ENCODE results near the gene LYPD3.

LYPD3 gene

DNA sequence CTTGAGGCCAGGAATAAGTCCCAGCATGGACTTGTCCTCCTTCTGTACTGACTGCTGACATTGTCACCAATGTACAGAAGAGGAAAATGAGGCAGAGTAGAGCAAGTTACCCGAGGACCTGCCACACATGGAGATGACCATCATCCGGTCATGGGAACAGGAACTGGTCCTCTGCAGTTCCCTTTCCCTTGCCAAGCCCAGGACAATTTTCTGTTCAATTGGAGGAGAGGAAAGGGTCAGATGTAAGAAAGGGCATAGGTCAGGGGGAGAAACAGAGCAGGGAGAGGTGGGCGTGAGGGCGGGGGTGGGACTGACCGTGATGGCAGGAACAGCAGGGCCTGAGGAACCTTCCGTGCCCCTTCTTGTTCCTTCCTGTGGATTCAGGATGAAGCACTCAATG, 20.5 kb upstream of the LYPD3 start:
- no peak for DNase-seq (ENCODE audit: low spot score)

DNA sequence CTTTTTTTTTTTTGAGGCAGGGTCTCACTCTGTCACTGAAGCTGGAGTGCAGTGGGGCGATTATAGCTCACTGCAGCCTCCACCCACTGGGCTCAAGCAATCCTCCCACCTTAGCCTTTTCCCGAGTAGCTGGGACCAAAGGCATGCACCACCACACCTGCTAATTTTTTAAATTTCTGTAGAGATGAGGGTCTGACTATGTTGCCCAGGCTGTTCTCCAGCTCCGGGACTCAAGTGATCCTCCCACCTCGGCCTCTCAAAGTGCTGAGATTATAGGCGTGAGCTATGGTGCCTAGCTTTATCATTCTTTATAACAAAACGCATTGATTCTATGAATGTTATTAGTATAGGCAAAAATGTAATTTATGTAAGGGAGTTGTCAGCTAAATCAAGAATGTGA, 17.9 kb upstream of the LYPD3 start:
- no peak for DNase-seq (ENCODE audit: low spot score)

DNA sequence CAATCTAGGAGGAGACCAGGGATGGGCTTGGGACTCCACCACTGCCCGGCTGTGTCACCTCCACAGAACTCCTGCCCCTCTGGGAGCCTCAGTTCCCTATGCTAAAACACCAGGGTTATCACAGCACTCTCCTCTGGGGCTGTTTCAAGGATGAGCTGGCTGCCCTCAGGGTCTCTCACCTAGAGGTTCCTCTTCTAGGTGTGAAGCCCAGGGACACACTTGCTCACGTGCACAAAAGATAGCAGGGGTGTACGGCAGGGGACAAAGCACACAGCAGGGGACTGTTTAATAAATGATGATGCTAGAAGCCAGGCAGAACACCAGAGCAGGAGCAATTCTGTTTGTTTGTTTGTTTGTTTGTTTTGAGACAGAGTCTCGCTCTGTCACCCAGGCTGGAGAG, 16.8 kb upstream of the LYPD3 start:
- no peak for DNase-seq (ENCODE audit: low spot score)

DNA sequence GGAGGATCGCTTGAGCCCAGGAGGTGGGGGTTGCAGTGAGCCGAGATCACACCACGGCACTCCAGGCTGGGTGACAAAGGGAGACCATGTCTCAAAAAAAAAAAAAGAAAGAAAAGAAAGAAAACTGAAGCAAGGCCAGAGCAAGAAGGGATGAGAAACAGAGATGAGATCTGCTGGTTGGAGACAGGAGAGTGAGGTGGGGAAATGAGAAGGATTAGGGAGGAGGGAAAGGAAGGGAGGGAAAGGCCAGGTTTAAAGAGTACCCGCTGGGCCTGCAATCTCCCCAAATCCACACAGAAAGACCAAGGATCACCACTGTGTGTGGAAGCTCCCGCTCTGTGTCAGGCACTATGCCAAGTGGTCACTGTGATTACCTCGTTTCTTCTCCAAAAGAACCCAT, 16.3 kb upstream of the LYPD3 start:
- DNase-seq (ENCODE audit: low spot score), result no peak

DNA sequence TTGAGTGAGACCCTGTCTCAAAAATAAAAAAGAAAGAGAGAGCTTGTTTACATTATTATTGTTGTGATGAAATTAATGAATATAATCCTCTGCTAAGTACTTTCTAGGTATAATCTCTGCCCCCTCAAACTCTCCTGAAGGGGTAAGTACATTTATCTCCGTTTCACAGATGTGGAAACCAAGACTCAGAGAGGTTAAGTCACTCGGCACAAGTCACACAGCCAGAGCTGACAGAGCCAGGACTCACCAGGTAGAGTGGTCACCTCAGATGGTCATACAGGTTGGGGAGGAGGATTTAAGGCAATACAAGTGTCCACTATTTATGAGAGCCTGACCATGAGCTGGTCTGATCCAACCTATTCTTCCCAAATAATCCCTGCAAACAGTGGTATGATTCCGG, 15.2 kb upstream of the LYPD3 start:
- no peak for DNase-seq (ENCODE audit: low spot score)

DNA sequence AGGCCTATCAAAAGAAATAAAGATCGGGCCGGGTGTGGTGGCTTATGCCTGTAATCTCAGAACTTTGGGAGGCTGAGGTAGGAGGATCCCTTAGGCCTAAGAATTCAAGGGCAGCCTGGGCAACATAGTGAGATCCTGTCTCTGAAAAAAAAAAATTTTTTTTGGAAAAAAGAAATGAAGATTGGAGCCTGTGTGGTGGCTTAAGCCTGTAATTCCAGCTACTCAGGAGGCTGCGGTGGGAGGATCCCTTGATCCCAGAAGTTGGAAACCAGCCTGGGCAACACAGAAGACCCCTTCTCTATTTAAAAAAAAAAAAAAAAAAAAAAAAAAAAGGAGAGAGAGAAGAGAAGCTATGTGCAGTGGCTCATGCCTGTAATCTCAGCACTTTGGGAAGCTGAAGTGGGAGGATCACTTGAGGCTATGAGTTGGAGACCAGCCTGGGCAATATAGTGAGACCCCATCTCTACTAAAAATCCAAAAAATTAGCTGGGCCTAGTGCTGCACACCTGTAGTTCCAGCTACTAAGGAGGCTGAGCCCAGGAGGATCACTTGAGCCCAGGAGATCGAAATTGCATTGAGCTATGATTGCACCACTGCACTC, 14.7 kb upstream of the LYPD3 start:
- DNase-seq (ENCODE audit: low spot score), result no peak

DNA sequence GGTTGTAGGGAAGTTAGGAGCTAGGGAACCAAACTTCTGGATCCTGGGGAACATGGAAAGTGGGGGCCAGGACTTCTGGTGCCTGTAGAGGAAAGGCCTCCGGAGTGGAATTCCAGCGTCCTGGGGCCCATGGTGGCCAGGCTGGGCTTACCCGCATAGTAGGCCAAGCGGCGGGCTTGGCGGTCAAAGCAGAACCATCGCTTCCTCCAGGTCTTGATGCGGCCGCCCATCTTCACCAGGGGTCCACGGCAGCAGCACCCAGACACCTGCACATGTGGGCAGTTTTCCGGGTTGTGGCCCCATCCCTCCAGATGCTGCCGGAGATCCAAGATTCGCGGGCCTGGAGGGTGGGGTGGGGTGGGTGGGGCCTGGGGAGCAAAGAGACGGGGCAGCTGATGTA, 13.8 kb upstream of the LYPD3 start:
- DNase-seq (ENCODE audit: low spot score), result no peak

DNA sequence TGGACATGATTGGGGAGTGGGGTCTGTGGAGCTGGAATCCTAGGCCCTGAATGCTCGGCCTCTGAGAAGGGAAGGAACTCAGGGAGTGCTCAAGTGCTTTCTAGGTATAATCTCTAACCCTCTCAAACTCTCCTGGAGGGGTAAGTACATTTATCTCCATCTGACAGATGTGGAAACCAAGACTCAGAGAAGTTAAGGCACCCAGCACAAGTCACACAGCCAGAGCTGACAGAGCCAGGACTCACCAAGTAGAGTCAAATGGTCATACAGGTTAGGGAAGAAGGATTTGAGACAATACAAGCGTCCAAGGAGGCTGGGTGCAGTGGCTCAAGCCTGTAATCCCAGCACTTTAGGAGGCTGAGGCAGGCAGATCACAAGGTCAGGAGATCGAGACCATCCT, 12.9 kb upstream of the LYPD3 start:
- no peak for DNase-seq (ENCODE audit: low spot score)

DNA sequence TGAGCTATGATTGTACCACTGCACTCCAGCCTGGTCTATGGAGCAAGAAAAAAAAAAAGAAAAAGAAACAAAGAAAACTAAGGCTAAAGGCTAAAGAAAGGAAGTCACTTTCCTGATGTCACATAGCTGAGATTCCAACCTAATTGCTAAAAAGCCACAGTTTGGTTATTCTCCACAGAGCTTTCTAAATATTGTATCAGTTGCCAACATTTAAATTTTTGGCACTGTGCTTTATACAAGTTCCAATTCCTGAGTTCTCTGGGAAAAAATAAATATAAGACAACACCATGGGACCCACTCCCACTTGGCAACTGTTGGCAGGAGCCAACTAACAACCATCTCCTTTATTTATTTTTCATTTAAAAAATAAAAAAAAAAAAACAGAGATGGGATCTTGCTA, 11.2 kb upstream of the LYPD3 start:
- DNase-seq (ENCODE audit: low spot score), result no peak

DNA sequence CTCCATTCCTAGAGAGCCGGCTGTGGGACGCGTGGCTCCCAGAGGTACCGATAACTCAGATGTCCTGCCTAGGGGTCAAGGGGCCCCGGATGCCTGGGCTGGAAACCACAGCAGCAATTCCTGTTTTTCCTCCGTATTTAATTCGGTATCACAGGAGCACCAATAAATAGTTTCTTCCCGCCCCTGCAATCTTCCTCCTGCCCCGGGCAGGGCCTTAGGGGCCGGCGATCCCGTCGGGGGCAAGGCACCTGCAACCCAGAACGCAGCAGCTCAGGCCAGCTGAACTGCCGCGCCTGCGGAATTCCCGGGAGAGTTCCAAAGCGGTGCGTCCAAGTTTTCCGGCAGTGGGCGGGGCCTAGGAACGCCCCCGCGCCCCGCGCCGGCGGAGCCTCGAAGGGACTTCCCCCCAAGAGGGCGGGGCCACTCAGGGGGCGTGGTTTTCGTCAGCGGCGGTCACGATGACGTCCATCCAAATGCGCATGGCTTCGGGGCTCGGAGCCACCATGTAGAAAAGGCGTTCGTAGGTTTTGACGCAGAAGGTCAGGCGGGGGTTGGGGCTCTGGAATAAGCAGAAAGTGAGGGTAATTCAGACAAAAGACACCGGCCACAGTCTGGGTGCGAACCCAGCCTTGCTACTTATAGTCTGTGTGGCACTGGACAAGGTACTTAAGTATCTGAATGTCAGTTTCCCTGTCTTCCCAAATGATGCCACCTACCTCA, 9.7 kb upstream of the LYPD3 start:
- peak; percentile 64 for DNase-seq (ENCODE audit: low spot score)

DNA sequence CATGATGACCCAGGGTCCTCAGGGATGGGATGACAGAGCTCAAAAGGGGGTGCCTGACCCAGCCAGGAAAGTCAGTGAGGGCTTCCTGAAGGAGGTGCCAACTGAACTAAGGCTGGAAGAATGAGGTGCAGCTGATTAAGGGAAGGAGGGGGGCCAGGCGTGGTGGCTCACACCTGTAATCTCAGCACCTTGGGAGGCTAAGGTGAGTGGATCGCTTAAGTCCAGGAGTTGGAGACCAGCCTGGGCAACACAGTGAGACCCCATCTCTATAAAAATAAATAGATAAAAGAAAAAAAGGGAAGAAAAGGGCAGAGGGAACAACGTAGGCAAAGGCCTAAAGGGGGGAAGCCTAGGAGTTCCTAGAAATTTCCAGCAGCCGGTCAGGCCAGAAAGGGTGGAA, 9.1 kb upstream of the LYPD3 start:
- no peak for DNase-seq (ENCODE audit: low spot score)

DNA sequence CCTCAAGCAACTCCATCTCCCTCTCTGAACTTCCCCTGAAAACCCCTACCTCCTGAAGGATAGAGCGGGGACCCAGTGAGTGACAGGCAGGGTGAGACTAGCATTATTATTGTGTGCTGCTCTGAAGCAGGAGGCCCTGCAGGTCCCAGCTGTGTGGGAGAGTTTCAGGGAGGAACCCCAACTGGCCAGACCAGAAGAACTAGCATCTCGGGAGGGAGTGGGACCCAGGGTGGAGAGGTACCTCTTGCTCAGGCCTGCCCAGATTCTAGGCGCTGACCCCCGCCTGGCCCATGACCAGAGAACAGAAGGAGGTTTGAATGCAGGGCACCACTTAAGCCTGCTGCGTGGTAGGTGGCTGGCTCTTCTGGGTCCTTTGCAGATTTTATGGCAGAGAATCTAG, 5.7 kb upstream of the LYPD3 start:
- DNase-seq (ENCODE audit: low spot score), result no peak

DNA sequence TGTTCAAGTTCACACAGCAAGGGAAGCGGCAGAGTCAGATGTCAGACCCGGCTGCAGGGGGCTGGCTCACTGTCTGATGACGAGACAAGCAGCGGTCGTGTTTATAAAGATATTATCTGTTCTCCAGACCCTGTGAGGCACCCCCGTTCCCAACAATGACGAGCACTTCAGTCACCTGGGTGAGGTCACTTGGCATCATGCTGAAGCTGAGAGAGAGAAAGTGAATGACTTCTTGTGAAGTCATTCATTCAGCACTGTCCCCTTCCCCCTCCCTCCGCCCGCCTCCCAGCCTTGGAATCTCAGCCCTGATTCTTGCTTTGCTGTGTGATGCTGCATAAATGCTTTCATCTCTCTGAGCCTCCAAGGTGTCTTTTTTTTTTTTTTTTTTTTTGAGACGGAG, 4.9 kb upstream of the LYPD3 start:
- no peak for DNase-seq (ENCODE audit: low spot score)

DNA sequence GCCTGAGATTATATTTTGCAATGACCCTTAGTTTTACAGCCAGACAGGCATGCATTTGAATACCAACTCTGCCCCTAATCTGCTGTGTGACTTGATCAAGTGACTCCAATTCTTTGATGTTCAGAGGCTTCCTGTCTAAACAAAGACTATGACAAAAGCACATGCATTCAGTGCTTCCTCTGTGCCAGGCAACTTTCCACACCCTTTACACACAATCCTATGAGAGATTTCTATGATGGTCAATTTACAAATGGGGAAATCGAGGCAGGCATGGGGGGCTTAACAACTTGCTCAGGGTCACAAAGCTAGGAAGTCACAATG, 3.7 kb upstream of the LYPD3 start:
- no peak for DNase-seq (ENCODE audit: low spot score)

DNA sequence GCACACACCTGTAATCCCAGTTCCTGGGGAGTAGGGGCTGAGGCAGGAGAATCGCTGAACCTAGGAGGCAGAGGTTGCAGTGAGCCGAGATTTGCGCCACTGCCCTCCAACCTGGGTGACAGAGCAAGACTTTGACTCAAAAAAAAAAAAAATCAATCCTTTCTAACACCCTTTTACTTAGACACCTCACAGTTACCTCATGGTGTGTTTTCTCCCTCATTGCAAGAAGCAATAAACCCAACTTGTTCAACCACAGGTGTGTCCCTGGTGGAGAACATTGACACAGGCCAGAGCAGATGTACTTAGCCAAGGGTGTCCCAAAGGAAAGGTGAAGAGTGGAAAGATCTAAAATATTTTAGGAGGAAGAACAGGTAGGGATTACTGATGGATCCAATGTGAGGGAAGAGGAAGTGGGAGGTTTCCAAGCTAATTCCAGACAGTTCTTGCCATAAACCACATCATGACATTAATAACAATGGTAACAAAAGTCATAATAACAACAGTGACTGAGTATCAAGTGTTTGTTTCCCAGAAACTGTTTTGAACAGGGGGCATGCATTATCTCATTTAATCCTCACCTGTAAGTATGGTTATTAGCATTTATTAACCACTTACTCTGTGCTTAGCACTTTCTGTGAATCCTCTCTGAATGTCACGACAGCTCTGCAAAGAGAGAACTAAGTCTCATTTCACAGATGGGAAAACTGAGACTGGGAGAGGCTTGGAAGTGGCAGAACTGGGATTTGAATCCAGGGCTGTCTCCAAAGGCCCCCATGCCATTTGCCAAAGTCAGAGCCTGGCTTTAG, 3.1 kb upstream of the LYPD3 start:
- no peak for DNase-seq (ENCODE audit: low spot score)

DNA sequence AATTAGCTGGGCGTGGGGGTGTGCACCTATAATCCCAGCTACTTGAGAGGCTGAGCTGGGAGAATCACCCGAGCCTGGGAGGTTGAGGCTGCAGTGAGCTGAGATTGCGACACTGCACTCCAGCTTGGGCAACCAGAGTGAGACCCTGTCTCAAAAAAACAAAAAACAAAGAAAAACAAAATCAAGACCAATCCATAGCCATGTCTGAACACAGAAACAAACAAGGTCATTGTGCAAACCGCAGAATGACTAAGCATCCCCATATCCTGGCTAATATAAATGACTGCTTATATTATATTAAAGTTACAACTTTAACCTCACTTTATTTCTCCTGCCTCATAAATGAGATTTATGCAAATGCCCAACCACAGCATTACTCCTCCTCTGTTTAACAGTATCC, 2.3 kb upstream of the LYPD3 start:
- DNase-seq (ENCODE audit: low spot score), result no peak

DNA sequence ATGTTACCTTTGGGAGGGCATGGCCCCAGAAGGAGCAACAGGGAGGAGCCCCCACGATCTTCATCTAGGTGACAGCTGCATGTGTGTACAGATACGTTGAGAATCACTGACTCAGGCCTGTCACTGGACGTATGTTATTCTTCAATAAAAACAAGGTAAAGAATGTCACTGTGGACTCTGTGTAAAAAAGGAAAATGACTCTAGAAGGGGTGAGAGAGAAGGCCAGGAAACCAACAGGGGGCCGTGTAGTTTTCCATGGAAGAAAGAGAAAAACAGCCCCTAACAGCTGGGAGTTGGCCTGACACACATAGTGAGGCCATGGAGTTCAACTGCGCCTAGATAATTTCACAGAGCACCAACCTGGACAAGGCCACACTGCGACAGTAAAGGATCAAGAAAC, 1.9 kb upstream of the LYPD3 start:
- DNase-seq (ENCODE audit: low spot score), result no peak

DNA sequence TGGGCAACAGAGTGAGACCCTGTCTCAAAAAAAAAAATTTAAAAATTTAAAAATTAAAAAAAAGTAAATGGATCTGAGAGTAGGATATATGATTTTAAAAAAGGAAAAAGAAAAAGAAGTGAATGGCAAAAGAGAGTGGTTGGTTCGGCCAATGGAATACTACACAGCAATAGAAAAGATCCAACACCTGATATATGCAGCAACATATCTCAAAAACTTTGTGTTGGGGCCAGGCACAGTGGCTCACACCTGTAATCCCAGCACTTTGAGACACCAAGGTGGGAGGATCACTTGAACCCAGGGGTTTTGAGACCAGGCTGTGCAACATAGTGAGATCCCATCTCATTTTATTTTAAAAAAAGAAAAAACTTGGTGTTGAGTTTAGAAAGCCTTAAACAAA, 1.4 kb upstream of the LYPD3 start:
- DNase-seq (ENCODE audit: low spot score), result no peak

DNA sequence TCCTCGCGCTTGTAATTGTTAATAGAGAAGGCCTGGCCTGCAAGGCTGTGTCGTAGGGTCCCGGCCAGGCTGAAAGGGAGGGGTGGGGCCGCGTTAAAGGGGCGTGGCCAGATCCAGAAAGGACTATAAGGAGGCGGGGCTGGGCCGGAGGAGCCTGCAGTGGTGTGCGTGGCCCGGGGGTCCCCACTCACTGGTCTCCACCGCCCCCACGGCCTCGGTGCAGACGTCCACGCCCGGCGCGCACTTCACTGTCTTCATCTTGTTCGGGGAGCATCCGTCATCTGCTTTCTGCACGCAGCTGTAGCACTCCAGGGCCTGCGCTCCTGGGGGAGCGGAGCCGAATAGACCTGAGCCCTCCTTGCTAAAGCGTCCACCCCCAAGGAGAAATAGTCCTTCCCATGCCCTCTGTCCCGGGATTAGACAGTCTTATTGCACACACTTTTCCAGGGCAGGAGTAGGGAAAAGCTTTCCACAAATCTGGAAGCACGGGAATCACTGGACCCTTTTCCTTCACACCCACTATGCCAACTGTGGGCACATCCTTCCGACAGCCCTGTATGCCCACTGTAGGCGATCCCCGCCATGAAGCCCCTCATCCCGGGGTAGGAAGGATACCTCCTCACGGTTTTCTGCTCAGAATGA, 1.2 kb downstream of the LYPD3 start:
- DNase-seq (ENCODE audit: low spot score), result no peak

DNA sequence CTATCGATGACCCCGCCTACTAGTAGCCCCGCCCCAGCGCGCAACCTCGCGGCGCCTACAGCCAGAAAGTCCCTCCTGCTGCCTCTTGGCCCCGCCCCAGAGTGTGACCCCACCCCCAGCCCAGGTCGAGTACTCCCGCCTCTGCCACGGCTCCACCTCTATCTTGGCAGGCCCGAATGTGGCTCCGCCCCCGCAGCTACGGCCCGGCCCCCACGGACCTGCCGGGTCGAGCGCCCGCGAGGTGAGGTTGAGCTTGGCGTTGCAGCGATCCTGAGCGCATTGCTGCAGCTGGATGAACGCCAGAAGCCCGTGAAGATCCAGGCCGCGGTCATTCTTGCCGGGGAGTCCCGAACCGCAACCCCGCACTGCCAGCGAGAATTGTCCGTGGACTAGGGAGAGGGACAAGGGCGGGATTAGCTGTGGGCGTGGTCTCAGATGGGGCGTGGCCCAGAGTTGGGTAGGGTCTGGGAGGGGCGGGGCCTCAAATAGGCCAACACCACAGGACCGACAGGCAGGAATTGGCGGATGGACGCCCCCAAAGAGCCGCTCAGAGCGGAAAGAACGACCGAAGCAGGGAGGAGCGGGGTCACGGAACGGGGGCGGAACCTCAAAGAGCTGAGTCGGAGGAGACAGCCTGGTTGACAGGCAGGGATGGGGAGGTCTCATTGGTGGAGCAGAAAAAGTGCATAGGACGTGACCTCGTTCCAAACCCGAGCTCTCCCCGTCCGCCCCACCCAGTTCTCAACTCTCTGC, 1.9 kb downstream of the LYPD3 start:
- DNase-seq (ENCODE audit: low spot score), result peak; percentile 95

DNA sequence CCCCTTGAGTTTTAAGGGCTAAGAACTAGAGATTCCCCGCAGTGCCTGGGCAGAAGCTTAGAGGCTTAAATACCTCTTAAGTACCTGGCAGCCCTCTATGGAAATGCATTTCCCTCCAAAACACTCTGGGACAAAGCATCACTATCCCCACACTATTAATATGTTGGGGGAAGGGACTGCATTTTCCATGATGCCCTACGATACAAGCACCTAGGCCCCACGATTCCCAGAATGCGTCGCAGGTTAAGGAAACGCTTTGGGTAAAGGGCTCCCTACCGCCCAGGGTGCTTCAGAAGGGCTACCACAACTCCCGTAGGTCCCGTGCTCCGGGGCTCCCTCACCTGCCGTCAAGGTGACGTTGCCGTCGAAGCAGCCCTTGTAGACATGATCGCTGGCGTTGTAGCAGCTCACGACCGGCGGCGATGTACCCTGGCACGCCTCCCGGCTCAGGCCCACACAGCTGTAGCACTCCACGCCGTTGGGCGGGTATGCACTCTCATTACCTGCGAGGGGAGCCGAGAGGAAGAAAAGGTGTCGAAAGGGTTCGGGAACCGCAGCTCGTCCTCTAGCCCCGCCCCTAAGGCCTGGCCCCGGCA, 2.5 kb downstream of the LYPD3 start:
- DNase-seq (ENCODE audit: low spot score), result no peak

DNA sequence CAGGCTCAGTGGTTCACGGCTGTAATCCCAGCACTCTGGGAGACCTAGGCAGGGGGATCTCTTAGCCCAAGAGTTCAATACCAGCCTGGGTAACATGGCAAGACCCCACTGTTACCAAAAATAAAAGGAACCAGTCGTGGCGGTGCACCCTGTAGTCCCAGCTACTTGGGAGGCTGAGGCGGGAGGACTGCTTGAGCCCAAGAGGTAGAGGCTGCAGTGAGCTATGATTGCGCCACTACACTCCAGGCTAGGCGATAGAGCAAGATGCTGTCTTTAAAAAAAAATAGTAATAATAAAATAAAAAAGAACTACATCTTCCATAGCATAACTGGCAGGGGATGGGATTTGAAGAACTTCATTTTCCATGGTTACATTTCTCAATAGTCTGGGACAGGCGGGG, 3.0 kb downstream of the LYPD3 start:
- no peak for DNase-seq (ENCODE audit: low spot score)

Data from LoVo (cell line).